GM10266 (cell line): ENCODE data around the gene EEFSEC.

ENCODE experiments used
- DNase-seq: peaks from one replicate; pipeline ENCODE4 v3.0.0; 2012; ENCODE audit errors: extremely low spot score
- TF ChIP-seq, protein P1 (sequence below): IDR thresholded peaks from 2 replicates; pipeline ENCODE4 v1.5.1; 2012; ENCODE audit warnings: mild to moderate bottlenecking, low read depth; ENCODE audit not compliant: control insufficient read depth, insufficient read depth; ENCODE audit errors: missing control alignments

EEFSEC gene

DNA sequence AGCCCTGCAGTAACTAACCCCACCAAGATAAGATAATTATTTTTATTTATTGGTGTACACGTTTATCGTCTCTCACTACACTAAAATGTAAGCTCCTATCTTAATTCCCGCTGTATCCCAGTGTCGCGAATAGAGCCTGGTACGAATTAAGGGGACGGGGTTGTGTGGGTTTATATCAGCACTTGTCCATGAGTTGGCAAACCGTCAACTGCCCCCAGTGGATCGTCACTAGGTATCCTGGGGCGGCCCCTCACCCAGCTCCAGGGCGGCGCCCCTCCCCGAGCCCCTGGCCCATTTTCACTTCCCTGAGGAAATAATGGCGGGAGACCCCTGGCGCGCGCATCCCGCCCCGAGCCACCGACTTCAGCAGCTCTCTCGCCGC is 30.1 kb upstream of the EEFSEC start:
- TF ChIP-seq, protein P1, sequence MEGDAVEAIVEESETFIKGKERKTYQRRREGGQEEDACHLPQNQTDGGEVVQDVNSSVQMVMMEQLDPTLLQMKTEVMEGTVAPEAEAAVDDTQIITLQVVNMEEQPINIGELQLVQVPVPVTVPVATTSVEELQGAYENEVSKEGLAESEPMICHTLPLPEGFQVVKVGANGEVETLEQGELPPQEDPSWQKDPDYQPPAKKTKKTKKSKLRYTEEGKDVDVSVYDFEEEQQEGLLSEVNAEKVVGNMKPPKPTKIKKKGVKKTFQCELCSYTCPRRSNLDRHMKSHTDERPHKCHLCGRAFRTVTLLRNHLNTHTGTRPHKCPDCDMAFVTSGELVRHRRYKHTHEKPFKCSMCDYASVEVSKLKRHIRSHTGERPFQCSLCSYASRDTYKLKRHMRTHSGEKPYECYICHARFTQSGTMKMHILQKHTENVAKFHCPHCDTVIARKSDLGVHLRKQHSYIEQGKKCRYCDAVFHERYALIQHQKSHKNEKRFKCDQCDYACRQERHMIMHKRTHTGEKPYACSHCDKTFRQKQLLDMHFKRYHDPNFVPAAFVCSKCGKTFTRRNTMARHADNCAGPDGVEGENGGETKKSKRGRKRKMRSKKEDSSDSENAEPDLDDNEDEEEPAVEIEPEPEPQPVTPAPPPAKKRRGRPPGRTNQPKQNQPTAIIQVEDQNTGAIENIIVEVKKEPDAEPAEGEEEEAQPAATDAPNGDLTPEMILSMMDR = no peak
- no peak for DNase-seq

DNA sequence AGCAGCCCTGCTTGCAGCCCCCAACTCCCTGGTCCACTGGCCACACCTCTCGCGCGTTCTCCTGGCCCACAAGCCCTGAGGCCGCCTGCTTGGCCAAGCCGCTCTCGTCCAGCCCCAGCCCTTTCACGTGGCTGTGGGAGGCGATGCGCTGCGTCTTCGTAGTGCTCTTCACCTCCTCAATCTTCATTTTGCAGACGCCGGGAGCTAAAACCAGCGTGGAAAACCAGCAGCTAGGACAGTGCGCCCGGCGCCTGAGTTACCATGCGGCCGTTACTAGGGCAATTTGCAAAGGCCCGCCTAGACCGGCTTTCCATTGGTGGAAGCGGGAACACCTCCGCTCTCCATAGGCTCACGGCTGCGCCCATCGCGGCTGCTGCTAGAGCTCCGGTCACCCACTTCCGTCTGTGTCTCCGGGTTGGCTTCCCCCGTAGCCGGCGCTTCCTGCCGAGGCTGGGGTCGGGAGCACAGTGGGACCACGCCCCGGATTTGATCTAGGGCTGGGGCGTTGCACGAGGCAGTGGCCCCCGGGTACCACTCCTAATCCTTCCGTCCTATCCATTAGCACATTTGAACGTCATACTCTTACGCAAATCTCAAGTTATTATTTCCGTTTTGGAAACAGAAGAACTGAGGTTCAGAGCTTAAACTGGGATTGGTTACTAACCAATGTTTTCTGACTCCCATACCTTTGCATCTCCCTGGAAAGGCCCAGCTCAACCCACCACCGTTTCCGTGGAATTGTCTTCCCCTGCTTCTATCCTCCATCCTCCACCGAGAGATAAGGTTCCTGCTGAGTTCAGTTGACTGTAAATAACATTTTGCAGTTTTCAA is 29.5 kb upstream of the EEFSEC start, which contains the start of gene RUVBL1:
Gene RUVBL1 (minus strand): TSS at position 275 of the 831 bp plus-strand sequence. CDS start 88 bp downstream, at position 187.
- peak; percentile 95 for DNase-seq
- TF ChIP-seq, protein P1 = no peak

DNA sequence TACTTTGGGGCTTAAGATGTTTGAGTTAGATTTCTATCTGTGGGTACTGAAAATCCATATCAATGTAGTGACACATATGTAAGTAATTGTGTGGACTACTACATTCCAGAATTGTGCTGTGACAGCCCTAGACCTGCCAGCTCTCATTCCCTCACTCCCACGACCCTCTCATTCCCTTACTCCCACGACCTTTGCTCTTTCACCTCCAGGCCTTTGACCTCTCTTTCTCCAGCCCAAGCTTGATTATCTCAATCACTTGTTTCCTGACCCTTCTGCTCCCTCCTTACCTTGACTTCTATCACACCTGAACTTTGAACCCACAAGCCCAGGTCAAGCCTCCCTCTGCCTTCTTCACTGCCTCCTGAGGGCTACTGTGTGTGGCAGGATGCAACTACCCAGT is 26.0 kb upstream of the EEFSEC start:
- TF ChIP-seq, protein P1 = no peak
- no peak for DNase-seq

DNA sequence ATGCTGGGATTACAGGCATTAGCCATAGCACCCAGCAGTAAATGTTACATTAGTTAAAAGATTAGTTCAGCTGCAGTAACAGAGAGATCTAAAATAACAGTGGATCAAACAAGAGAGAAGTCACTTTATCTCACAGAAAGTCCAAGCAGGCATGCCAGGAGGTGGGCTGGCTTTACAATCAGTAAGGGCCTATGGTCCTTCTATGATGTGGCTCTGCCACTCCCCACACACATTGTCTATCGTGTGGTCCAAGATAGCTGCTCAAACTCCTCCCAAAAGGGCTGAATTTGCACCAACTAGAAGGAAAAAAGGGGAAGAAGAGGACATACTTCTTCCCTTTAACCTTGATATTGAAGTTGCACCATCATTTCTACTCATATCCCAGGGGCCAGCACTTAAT is 25.0 kb upstream of the EEFSEC start:
- TF ChIP-seq, protein P1 = no peak
- DNase-seq = no peak

DNA sequence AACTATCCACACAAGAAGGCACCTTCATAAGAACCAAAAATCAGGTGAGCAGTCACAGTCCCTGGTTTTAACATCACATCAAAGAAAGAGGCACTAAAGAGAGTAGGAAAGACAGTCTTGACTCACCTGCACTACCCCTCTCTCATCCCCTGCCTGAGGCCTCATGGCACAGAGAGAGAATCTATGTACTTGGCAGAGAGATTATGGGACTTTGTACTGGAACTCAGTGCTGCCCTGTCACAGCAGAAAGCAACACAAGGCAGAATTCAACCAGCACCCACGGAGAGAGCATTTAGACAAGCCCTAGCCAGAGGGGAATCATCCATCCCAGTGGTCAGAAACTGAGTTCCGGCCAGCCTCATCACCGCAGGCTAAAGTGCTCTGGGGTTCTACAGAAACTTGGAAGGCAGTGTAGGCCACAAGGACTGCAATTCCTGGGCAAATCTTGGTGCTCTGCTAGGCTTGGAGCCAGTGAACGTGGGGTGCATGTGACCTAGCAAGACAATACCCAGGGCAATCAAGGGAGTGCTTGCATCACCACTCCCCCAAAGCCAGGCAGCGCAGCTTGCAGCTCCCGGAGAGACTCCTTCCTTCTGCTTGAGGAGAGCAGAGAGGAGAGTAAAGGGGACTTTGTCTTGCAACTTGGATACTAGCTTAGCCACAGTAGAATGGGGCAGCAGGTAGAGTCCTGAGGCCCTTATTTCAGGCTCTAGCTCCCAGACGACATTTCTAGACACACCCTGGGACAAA is 21.2 kb upstream of the EEFSEC start:
- no peak for DNase-seq
- TF ChIP-seq, protein P1 = no peak

DNA sequence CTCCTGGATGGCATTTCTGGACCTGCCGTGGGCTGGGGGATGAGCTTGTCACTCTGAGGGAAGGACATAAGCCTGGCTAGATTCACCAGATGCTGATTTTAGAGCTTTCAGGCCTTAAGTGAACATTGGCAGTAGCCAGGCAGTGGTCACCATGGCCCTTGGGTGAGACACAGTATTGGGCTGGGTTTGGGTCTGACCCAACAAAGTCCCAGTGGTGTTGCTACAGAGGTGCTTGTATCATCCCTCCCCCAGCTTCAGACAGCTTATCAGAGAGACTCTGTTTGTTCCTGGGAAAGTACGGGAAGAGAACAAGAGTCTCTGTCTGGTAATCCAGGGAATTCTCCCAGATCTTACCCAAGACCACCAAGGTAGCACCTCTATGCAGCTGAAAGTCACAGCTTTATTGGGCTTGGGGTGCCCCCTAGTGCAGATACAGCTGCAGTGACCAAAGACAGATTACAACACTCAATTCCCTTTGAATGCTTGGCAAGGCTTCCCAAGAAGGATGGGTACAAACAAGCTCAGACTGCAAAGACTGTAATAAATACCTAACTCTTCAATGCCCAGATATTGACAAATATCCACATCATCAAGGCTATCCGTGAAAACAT is 19.9 kb upstream of the EEFSEC start:
- TF ChIP-seq, protein P1 = peak; percentile 79
- no peak for DNase-seq

DNA sequence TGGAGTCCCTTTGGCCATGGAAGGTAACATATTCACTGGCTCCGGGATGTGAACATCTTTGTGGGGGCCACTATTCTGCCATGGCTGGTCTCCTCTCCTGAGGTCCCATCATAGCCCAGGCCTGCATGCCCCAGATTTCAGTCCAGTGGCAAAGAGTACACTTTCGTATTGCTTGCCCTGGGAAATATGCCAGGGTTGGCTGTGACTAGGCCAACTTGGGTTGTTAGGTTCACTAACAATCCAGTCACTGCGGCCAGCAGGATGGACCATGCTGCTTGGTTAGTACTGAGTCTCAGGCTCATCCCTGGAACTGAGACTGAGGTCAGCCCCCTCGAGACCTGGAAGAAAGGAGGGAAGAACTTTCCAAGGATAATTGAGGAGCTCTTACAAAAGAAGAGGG is 9.8 kb upstream of the EEFSEC start:
- TF ChIP-seq, protein P1 = no peak
- no peak for DNase-seq
